Bronchial epithelial cell (primary cell): ENCODE measurements around the gene GJA3. TPM values are rescaled to one million over a fixed set of nuclear protein-coding genes. Genes with fewer than 3 reads are reported as not detected.

ENCODE experiments used
- DNase-seq: peaks from one replicate; pipeline ENCODE4 v3.0.0-alpha.2; 2010; ENCODE audit warnings: low read depth
- FAIRE-seq: peaks from 2 replicates; lab custom pipeline; 2011; peaks lifted over from hg19 to GRCh38; lab: Jason Lieb, UNC
- H3K27me3 ChIP-seq: 2 replicates; pipeline ENCODE4 v1.5.1; 2011; ENCODE audit warnings: low read length; ENCODE audit not compliant: control insufficient read depth, insufficient read depth
- H3K36me3 ChIP-seq: 2 replicates; pipeline ENCODE4 v1.5.1; 2011; ENCODE audit warnings: low read length; ENCODE audit not compliant: control insufficient read depth, insufficient read depth
- H3K4me3 ChIP-seq: 2 replicates; pipeline ENCODE4 v1.5.1; 2011; ENCODE audit warnings: mild to moderate bottlenecking, low read depth, low read length, control low read depth
- total RNA-seq: library from RNA; depleted of rRNA; stranded (reverse); fragments of >200 nt; gene quantifications from 2 replicates; pipeline ENCODE4 v1.2.1, GENCODE V29; 2014
- TF ChIP-seq, protein P1 (sequence below): IDR thresholded peaks from 2 replicates; pipeline ENCODE4 v1.5.1; 2011; ENCODE audit warnings: mild to moderate bottlenecking, moderate library complexity, low read length, control low read depth, inconsistent platforms; ENCODE audit not compliant: insufficient read depth, severe bottlenecking

Gene GJA3
- total RNA-seq, 1 donor from 2014 or later, result 0.26 TPM

DNA sequence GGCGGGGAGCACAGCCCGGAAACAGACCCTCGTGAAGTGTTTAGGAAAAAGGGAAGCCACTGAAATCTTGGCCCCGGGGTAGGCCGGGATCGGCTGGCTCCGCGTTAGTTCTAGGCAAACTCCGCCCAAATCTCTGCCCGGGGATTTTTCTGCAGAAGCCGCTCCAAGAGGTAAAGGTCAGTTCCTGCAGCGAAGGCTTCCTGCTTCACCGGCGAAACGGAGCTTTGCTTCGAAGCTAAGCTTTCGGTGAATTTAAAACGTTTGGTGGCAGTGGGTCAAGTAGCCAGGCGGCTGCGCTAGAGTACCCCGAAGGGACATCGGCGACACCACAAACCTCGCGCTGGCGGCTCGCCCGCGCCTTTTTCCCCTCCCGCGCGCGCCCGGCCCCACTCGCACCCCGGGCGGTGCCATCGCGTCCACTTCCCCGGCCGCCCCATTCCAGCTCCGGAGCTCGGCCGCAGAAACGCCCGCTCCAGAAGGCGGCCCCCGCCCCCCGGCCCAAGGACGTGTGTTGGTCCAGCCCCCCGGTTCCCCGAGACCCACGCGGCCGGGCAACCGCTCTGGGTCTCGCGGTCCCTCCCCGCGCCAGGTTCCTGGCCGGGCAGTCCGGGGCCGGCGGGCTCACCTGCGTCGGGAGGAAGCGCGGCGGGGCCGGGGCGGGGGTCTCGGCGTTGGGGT, 31.4 kb upstream of the GJA3 start:
- TF ChIP-seq, protein P1, sequence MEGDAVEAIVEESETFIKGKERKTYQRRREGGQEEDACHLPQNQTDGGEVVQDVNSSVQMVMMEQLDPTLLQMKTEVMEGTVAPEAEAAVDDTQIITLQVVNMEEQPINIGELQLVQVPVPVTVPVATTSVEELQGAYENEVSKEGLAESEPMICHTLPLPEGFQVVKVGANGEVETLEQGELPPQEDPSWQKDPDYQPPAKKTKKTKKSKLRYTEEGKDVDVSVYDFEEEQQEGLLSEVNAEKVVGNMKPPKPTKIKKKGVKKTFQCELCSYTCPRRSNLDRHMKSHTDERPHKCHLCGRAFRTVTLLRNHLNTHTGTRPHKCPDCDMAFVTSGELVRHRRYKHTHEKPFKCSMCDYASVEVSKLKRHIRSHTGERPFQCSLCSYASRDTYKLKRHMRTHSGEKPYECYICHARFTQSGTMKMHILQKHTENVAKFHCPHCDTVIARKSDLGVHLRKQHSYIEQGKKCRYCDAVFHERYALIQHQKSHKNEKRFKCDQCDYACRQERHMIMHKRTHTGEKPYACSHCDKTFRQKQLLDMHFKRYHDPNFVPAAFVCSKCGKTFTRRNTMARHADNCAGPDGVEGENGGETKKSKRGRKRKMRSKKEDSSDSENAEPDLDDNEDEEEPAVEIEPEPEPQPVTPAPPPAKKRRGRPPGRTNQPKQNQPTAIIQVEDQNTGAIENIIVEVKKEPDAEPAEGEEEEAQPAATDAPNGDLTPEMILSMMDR, result no peak
- no peak for DNase-seq
- Histone ChIP-seq H3K36me3 (peaks cover 11% of the 10 kb centered on the region), H3K4me3 (peak overlapping the region; percentile 61), H3K27me3 (no peaks in the 10 kb centered on the region)
- FAIRE-seq, result no peak

DNA sequence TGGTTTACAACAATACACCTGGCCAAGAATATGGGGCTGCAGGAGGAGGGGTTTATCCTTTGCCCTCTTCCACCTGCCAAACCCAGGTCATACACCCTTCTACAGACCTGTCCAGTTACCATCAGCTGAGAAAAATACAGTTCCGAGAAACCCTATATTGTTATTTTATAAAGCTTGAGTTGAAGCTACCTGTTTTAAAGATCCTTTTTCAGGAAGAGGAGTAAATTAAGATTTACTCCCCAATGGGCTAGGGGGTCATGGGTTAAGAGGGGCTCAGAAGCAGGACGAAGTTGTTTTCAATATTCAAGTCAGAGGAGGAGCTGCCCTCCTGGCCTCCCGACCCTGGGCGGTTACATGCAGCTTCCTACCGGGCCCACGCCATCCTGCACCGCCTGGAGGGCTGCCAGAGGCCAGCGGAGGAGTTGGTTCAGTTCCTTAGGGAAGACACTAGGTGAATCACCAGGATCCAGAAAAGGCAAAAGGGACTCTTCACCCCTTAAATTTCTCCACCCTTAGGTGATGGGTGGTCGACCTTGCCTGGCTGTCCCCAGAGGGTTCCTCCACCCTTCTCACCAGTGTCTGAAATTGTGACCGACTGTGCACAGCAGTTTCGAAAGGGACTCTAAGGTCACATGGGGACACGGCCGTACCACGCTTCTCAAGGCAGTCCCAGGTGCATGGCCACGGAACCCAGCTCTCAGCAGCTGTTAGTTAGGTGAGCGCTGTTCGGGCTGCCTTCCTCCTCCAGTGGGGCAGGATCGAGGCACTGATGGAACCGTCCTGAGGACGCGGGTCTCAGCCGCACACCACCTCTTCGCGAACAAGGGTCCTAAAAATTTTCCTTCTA, 30.7 kb upstream of the GJA3 start:
- FAIRE-seq (peak; percentile 32), DNase-seq (no peak)
- no peaks in the 10 kb centered on the region for H3K27me3 ChIP-seq

DNA sequence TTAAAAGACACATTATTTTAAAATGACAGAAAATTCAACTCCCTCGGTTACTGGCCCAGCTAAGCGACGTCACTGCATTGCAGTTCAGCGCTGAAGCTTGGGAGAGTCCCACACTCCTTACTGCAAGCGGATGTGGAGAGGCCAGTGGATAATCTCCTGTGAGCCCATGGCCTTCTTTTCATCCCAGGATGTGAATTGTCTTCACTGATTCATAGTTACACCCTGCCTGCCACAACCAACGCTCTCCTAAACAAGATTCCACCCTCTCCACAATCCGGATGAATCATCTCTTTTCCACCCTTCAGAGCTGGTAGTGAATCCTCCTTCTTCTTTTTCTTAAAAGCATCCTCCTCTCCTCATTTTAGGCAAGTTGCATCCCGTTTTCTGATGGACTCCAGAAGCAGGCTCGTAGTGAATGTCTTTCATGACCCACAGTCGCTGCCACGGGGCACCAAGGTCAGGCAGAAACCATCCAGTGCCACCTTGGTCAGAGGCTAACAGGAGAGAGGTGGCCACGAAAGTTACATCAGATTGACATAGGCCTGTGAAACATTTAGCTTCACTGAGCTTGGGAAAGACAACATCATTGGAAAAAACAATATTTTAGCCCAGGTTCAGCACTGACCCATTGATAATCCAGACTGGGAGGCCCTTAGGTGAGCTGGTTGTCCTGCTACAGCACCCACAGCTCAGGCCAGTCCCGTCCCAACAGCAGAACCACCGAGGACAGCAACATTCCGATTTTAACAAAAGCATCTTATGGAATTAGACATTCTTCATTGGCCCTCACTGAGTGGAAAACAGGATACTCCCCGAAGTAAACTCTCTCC, 29.8 kb upstream of the GJA3 start:
- Histone ChIP-seq H3K27me3 (no peaks in the 10 kb centered on the region), H3K36me3 (peaks cover 11% of the 10 kb centered on the region), H3K4me3 (peak overlapping the region; percentile 61)
- FAIRE-seq (peak; percentile 32), DNase-seq (peak; percentile 91)
- TF ChIP-seq, protein P1, result no peak

More for the DNA sequence above, 30.7 kb upstream of the GJA3 start:
- Histone ChIP-seq H3K36me3 (peaks cover 11% of the 10 kb centered on the region), H3K4me3 (peak overlapping the region; percentile 61)
- TF ChIP-seq, protein P1, result no peak

DNA sequence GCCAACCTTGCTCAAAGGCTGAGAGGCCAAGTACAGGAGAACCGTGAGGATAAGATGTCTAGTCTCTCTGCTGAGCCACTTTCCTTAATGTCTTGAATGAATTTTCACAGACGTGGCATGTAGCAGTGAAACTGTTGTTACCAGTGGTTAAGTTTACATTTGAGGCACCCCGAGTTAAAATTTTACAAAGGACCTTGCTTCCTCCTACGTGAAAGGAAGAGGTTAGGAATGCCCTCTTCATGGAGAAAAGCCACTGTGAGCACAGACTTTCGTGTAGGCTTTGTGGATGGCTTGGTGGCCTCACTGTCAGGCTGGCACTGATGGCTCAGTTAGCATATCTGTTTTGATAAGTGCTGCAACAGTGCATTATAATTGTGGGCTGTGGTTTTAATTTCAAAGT, 29.2 kb upstream of the GJA3 start:
- DNase-seq, result no peak
- TF ChIP-seq, protein P1, result no peak
- Histone ChIP-seq H3K4me3 (no peak overlapping the region), H3K36me3 (peaks cover 11% of the 10 kb centered on the region), H3K27me3 (no peaks in the 10 kb centered on the region)
- FAIRE-seq, result no peak

DNA sequence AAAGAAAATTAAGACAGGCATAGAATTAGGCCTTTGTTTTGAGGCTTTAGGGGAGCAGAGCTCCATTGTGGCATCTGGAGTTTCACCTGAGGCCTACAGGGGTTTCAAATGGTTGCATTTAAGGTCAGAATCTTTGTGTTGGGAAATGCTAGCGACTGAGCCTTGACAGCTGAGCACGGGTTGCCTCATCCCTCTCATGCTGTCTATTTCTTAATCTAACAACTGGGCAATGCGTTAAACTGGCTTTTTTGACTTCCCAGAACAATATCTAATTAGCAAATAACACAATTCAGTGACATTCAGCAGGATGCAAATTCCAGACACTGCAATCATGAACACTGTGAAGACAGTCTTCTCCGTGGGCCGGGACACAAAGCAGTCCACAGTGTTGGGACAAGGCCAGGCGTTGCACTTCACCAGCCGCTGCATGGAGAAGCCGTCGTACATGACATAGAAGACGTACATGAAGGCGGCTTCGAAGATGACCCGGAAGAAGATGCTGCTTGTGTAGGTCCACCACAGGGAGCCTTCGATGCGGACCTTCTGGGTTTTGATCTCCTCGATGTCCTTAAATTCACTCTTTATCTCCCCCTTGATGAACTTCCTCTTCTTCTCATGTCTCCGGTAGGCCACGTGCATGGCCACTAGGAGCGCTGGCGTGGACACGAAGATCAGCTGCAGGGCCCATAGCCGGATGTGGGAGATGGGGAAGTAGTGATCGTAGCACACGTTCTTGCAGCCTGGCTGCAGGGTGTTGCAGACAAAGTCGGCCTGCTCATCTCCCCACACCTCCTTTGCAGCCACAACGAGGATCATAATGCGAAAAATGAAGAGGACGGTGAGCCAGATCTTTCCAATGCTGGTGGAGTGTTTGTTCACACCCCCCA, 28.1 kb upstream of the GJA3 start:
- no peak overlapping the region for H3K4me3 ChIP-seq

More for the DNA sequence above, 28.1 kb upstream of the GJA3 start:
- no peak for DNase-seq
- peaks cover 11% of the 10 kb centered on the region for H3K36me3 ChIP-seq
- H3K27me3 ChIP-seq, result no peaks in the 10 kb centered on the region
- FAIRE-seq, result no peak
- TF ChIP-seq, protein P1, result peak; percentile 25
